ENCODE data around the gene SYNPR. TPM values are rescaled to one million over a fixed set of nuclear protein-coding genes. Genes with fewer than 3 reads are reported as not detected.

Gene SYNPR
- total RNA-seq, 1 donor: not detected

DNA sequence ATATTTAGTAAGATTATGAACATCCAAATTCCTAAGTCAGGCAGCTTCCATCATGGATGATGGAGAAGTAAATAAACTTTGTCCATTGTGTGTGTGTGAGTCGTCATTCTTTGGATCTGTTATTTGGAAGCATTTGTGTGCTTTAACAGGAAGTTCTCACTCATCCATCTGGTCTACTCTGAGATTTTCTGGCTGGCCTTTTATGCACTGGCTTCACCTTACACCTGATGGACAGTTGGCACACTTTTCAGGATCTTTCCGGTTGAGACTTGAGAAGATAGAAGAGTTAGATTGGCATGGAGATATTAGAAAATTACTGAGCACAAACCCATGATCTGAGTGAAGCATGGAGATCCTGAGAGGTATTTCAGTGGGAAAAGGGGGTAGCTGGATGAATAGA, 12.6 kb downstream of the SYNPR start:
- no peaks in the 10 kb centered on the region for H3K79me2 ChIP-seq (ENCODE audit: insufficient read depth, low read length)
- H3K36me3 ChIP-seq (ENCODE audit: insufficient read depth, low read length): no peaks in the 10 kb centered on the region
- DNase-seq (ENCODE audit: insufficient read length, low spot score, missing footprints): no peak
- H2AFZ ChIP-seq (ENCODE audit: low read length): no peak overlapping the region
- no peak for TF ChIP-seq CTCF (IDR thresholded peaks at IDR 0.05; ENCODE audit: extremely low read depth, low read depth, low read length)
- H3K27ac ChIP-seq (ENCODE audit: low read depth, low read length): no peak overlapping the region
- no peaks in the 10 kb centered on the region for H4K20me1 ChIP-seq (ENCODE audit: insufficient read depth, low read length)
- no peaks in the 10 kb centered on the region for H3K27me3 ChIP-seq (ENCODE audit: insufficient read depth, low read length)
- H3K4me3 ChIP-seq (ENCODE audit: insufficient read depth, low read length): no peak overlapping the region
- H3K4me1 ChIP-seq (ENCODE audit: insufficient read depth, low read length): no peaks in the 10 kb centered on the region
- no peak overlapping the region for H3K4me2 ChIP-seq (ENCODE audit: insufficient read depth, low read length)
- H3K9me3 ChIP-seq (ENCODE audit: low read depth, low read length): no peaks in the 10 kb centered on the region

DNA sequence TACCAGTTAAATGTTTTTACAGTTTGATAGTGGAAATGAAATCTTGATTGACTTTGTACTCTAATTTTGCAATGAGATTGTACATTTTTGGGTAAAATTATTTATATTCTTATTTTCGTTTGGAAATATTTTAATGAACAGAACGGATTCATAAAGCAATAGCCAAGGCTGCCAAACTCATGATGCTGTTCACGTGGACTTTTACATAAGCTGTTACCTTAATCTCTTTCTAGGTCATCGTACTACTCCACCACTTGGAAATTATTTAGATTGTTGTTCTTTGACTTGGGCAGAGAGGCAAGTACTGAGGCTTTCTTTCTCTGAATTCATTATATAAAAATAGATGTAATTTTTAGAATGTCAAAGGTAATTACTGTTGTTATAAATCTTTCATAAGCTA, 16.2 kb downstream of the SYNPR start:
- no peak overlapping the region for H3K4me2 ChIP-seq (ENCODE audit: insufficient read depth, low read length)
- H3K27ac ChIP-seq (ENCODE audit: low read depth, low read length): no peak overlapping the region
- H3K27me3 ChIP-seq (ENCODE audit: insufficient read depth, low read length): no peaks in the 10 kb centered on the region
- no peak for DNase-seq (ENCODE audit: insufficient read length, low spot score, missing footprints)
- no peaks in the 10 kb centered on the region for H3K79me2 ChIP-seq (ENCODE audit: insufficient read depth, low read length)
- no peaks in the 10 kb centered on the region for H3K36me3 ChIP-seq (ENCODE audit: insufficient read depth, low read length)
- H3K4me1 ChIP-seq (ENCODE audit: insufficient read depth, low read length): no peaks in the 10 kb centered on the region
- no peak for TF ChIP-seq CTCF (IDR thresholded peaks at IDR 0.05; ENCODE audit: extremely low read depth, low read depth, low read length)
- no peak overlapping the region for H2AFZ ChIP-seq (ENCODE audit: low read length)
- no peaks in the 10 kb centered on the region for H4K20me1 ChIP-seq (ENCODE audit: insufficient read depth, low read length)
- no peak overlapping the region for H3K4me3 ChIP-seq (ENCODE audit: insufficient read depth, low read length)
- H3K9me3 ChIP-seq (ENCODE audit: low read depth, low read length): no peaks in the 10 kb centered on the region

DNA sequence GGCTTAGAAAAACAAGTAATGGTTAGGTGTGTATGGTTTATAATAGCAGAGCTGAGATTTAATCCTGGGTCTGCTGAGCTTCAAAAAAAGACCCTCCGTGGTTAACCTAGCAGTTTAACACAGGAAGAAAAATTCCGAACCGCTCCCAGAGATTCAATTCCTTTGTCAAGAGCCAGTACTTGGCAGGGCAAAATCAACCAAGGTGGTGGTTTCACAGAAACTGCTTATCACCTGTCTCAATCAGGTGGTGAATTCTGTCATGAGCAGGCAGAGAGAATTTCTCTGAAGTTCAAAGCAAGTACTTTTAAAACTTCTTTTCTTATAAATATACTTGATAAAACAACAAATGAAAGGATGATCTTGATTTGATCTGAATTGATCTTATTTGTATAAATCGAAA, 17.2 kb downstream of the SYNPR start:
- H3K79me2 ChIP-seq (ENCODE audit: insufficient read depth, low read length): no peaks in the 10 kb centered on the region
- H3K36me3 ChIP-seq (ENCODE audit: insufficient read depth, low read length): no peaks in the 10 kb centered on the region
- no peak overlapping the region for H3K27ac ChIP-seq (ENCODE audit: low read depth, low read length)
- H3K27me3 ChIP-seq (ENCODE audit: insufficient read depth, low read length): no peaks in the 10 kb centered on the region
- DNase-seq (ENCODE audit: insufficient read length, low spot score, missing footprints): no peak
- no peaks in the 10 kb centered on the region for H4K20me1 ChIP-seq (ENCODE audit: insufficient read depth, low read length)
- TF ChIP-seq CTCF (IDR thresholded peaks at IDR 0.05; ENCODE audit: extremely low read depth, low read depth, low read length): no peak
- no peaks in the 10 kb centered on the region for H3K9me3 ChIP-seq (ENCODE audit: low read depth, low read length)
- H3K4me2 ChIP-seq (ENCODE audit: insufficient read depth, low read length): no peak overlapping the region
- no peak overlapping the region for H2AFZ ChIP-seq (ENCODE audit: low read length)
- no peak overlapping the region for H3K4me3 ChIP-seq (ENCODE audit: insufficient read depth, low read length)
- H3K4me1 ChIP-seq (ENCODE audit: insufficient read depth, low read length): no peaks in the 10 kb centered on the region

DNA sequence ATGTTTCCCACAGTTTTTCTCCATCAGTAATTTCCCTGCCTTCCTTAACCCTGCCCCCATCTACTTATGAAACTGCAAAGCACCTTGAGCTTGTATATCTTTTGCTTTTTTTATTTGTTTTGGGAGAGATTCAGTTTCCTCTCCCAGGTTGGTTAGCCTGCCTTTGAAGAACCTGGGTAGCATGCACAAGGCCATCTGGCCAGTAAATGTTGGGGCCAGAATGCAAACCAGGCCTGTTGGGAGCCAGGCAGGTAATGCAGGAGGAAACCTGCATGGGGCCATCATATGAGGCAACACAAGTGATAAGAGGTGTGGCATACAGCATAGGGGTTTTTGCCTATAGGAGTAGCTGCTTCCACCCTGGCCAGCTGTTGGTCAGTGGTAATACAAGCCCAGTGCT, 17.7 kb downstream of the SYNPR start:
- no peaks in the 10 kb centered on the region for H4K20me1 ChIP-seq (ENCODE audit: insufficient read depth, low read length)
- no peaks in the 10 kb centered on the region for H3K4me1 ChIP-seq (ENCODE audit: insufficient read depth, low read length)
- no peak for DNase-seq (ENCODE audit: insufficient read length, low spot score, missing footprints)
- H3K4me3 ChIP-seq (ENCODE audit: insufficient read depth, low read length): no peak overlapping the region
- TF ChIP-seq CTCF (IDR thresholded peaks at IDR 0.05; ENCODE audit: extremely low read depth, low read depth, low read length): no peak
- no peaks in the 10 kb centered on the region for H3K79me2 ChIP-seq (ENCODE audit: insufficient read depth, low read length)
- no peaks in the 10 kb centered on the region for H3K27me3 ChIP-seq (ENCODE audit: insufficient read depth, low read length)
- no peak overlapping the region for H3K27ac ChIP-seq (ENCODE audit: low read depth, low read length)
- H2AFZ ChIP-seq (ENCODE audit: low read length): no peak overlapping the region
- H3K4me2 ChIP-seq (ENCODE audit: insufficient read depth, low read length): no peak overlapping the region
- H3K36me3 ChIP-seq (ENCODE audit: insufficient read depth, low read length): no peaks in the 10 kb centered on the region
- no peaks in the 10 kb centered on the region for H3K9me3 ChIP-seq (ENCODE audit: low read depth, low read length)
